ENCODE measurements around the gene C17orf107. TPM values are rescaled to one million over a fixed set of nuclear protein-coding genes. Genes with fewer than 3 reads are reported as not detected.
"Not testable (repeated sequence)": the region's sequence is repeated elsewhere in the genome, so short reads cannot be mapped to it uniquely, and the experiment has no call there.

Gene C17orf107
- total RNA-seq, 2 donors from 2014 or later, result 0.59 to 2.9 TPM

GRCh38 chr17:4863321-4863720, 36.0 kb upstream of the C17orf107 start:
- no peaks in the 10 kb centered on the region for H3K36me3 Mint-ChIP-seq
- peak overlapping the region in 1 of 2 donors; percentile 80 for H3K27ac Mint-ChIP-seq
- DNase-seq (ENCODE audit: low spot score in 2 of 2) (no peak), ATAC-seq (no peak)
- H3K9me3 Mint-ChIP-seq, result no peaks in the 10 kb centered on the region

- H3K36me3 Mint-ChIP-seq; H3K9me3 Mint-ChIP-seq; DNase-seq (ENCODE audit: low spot score in 2 of 2); H3K27ac Mint-ChIP-seq; ATAC-seq: not testable (repeated sequence)
These were observed 31.8 kb upstream of the C17orf107 start for GRCh38 chr17:4867535-4867934.

- H3K9me3 Mint-ChIP-seq; H3K36me3 Mint-ChIP-seq; DNase-seq (ENCODE audit: low spot score in 2 of 2); ATAC-seq; H3K27ac Mint-ChIP-seq: not testable (repeated sequence)
These were observed 30.0 kb upstream of the C17orf107 start for GRCh38 chr17:4869058-4869998.

GRCh38 chr17:4870855-4871254, 28.5 kb upstream of the C17orf107 start:
- Mint-ChIP-seq H3K27ac (no peak overlapping the region), H3K9me3 (no peaks in the 10 kb centered on the region), H3K36me3 (no peaks in the 10 kb centered on the region)
- DNase-seq (ENCODE audit: low spot score in 2 of 2) (no peak), ATAC-seq (no peak)

- DNase-seq (ENCODE audit: low spot score in 2 of 2) (no peak), ATAC-seq (no peak)
- Mint-ChIP-seq H3K27ac (peak overlapping the region in 1 of 2 donors; percentile 4), H3K9me3 (no peaks in the 10 kb centered on the region), H3K36me3 (no peaks in the 10 kb centered on the region)
These were observed 26.6 kb upstream of the C17orf107 start for GRCh38 chr17:4872786-4873185.

GRCh38 chr17:4877089-4877488, 22.2 kb upstream of the C17orf107 start:
- H3K36me3 Mint-ChIP-seq, result no peaks in the 10 kb centered on the region
- no peaks in the 10 kb centered on the region for H3K9me3 Mint-ChIP-seq
- peak overlapping the region in 1 of 2 donors; percentile 23 for H3K27ac Mint-ChIP-seq
- DNase-seq (ENCODE audit: low spot score in 2 of 2) (no peak), ATAC-seq (no peak)

- no peak for DNase-seq (ENCODE audit: low spot score in 2 of 2)
These were observed 19.7 kb upstream of the C17orf107 start for GRCh38 chr17:4879601-4880000.

GRCh38 chr17:4880857-4881256, 18.5 kb upstream of the C17orf107 start:
- no peak for DNase-seq (ENCODE audit: low spot score in 2 of 2)
- ATAC-seq, result no peak
- Mint-ChIP-seq H3K27ac (no peak overlapping the region), H3K9me3 (no peaks in the 10 kb centered on the region), H3K36me3 (no peaks in the 10 kb centered on the region)

More at GRCh38 chr17:4879601-4880000, 19.7 kb upstream of the C17orf107 start:
- Mint-ChIP-seq H3K9me3 (no peaks in the 10 kb centered on the region), H3K36me3 (no peaks in the 10 kb centered on the region), H3K27ac (peak overlapping the region in 1 of 2 donors; percentile 44)
- ATAC-seq, result no peak

GRCh38 chr17:4881761-4882555, 17.4 kb upstream of the C17orf107 start:
- Mint-ChIP-seq H3K9me3 (no peaks in the 10 kb centered on the region), H3K36me3 (no peaks in the 10 kb centered on the region), H3K27ac (no peak overlapping the region)
- ATAC-seq (peak; percentile 84 to 86), DNase-seq (ENCODE audit: low spot score in 2 of 2) (peak in 1 of 2 donors; percentile 68)

GRCh38 chr17:4884489-4884888, 14.8 kb upstream of the C17orf107 start:
- no peak for ATAC-seq
- no peak for DNase-seq (ENCODE audit: low spot score in 2 of 2)
- no peaks in the 10 kb centered on the region for H3K9me3 Mint-ChIP-seq
- no peak overlapping the region for H3K27ac Mint-ChIP-seq
- H3K36me3 Mint-ChIP-seq, result no peaks in the 10 kb centered on the region

GRCh38 chr17:4886830-4887229, 12.5 kb upstream of the C17orf107 start:
- H3K36me3 Mint-ChIP-seq, result no peaks in the 10 kb centered on the region
- ATAC-seq (no peak), DNase-seq (ENCODE audit: low spot score in 2 of 2) (no peak)
- peak overlapping the region; percentile 17 to 70 for H3K27ac Mint-ChIP-seq
- H3K9me3 Mint-ChIP-seq, result no peaks in the 10 kb centered on the region

GRCh38 chr17:4887581-4887980, 11.8 kb upstream of the C17orf107 start:
- DNase-seq (ENCODE audit: low spot score in 2 of 2) (no peak), ATAC-seq (no peak)
- no peaks in the 10 kb centered on the region for H3K9me3 Mint-ChIP-seq
- no peak overlapping the region for H3K27ac Mint-ChIP-seq
- H3K36me3 Mint-ChIP-seq, result no peaks in the 10 kb centered on the region

- ATAC-seq, result no peak
- Mint-ChIP-seq H3K9me3 (no peaks in the 10 kb centered on the region), H3K36me3 (no peaks in the 10 kb centered on the region), H3K27ac (no peak overlapping the region)
- no peak for DNase-seq (ENCODE audit: low spot score in 2 of 2)
These were observed 7.6 kb upstream of the C17orf107 start for GRCh38 chr17:4891411-4892410.

GRCh38 chr17:4892499-4893221, 6.7 kb upstream of the C17orf107 start:
- ATAC-seq, result no peak
- H3K9me3 Mint-ChIP-seq, result no peaks in the 10 kb centered on the region
- H3K27ac Mint-ChIP-seq, result peak overlapping the region in 1 of 2 donors; percentile 68
- H3K36me3 Mint-ChIP-seq, result no peaks in the 10 kb centered on the region
- no peak for DNase-seq (ENCODE audit: low spot score in 2 of 2)

- no peak for DNase-seq (ENCODE audit: low spot score in 2 of 2)
- no peaks in the 10 kb centered on the region for H3K9me3 Mint-ChIP-seq
- H3K27ac Mint-ChIP-seq, result peak overlapping the region in 1 of 2 donors; percentile 50
- no peaks in the 10 kb centered on the region for H3K36me3 Mint-ChIP-seq
- no peak for ATAC-seq
These were observed 6.1 kb upstream of the C17orf107 start for GRCh38 chr17:4893272-4893671.
